ENCODE results near the gene PCDHGB7.
"Not testable (repeated sequence)": the region's sequence is repeated elsewhere in the genome, so short reads cannot be mapped to it uniquely, and the experiment has no call there.

The PCDHGB7 gene

GRCh38 chr5:141397756-141398551 is 19.5 kb upstream of the PCDHGB7 start, which contains the start of gene PCDHGB5:
PCDHGB5 (plus strand) TSS chr5:141397947; CDS start chr5:141398128, 181 bp downstream.
- DNase-seq: peak; percentile 41

- no peak for DNase-seq
Measured at GRCh38 chr5:141398608-141399007, 18.9 kb upstream of the PCDHGB7 start.

GRCh38 chr5:141399555-141400258 is 17.8 kb upstream of the PCDHGB7 start:
- DNase-seq: no peak

GRCh38 chr5:141402553-141403243 is 14.8 kb upstream of the PCDHGB7 start, which contains the start of gene PCDHGA9:
PCDHGA9 (plus strand) TSS chr5:141402778; CDS start chr5:141402953, 175 bp downstream.
- no peak for DNase-seq

- DNase-seq: no peak
Measured at GRCh38 chr5:141403387-141403786, 14.1 kb upstream of the PCDHGB7 start.

- DNase-seq: peak; percentile 31
Measured at GRCh38 chr5:141407790-141408505, 9.5 kb upstream of the PCDHGB7 start, which contains the start of gene PCDHGB6. PCDHGB6 (plus strand) TSS chr5:141408021; CDS start chr5:141408203, 182 bp downstream.

- no peak for DNase-seq
Measured at GRCh38 chr5:141409598-141410306, 7.7 kb upstream of the PCDHGB7 start.

GRCh38 chr5:141411575-141411974 is 5.9 kb upstream of the PCDHGB7 start:
- DNase-seq: no peak

GRCh38 chr5:141412854-141413539 is 4.5 kb upstream of the PCDHGB7 start, which contains the start of gene PCDHGA10:
PCDHGA10 (plus strand) TSS chr5:141412987; CDS start chr5:141413176, 189 bp downstream.
- DNase-seq: peak; percentile 61

GRCh38 chr5:141413540-141414069 is 3.9 kb upstream of the PCDHGB7 start:
- no peak for DNase-seq

GRCh38 chr5:141414548-141415274 is 2.8 kb upstream of the PCDHGB7 start:
- DNase-seq: not testable (repeated sequence)

GRCh38 chr5:141415275-141415618 is 2.2 kb upstream of the PCDHGB7 start:
- DNase-seq: not testable (repeated sequence)

GRCh38 chr5:141419074-141419880 is 1.8 kb downstream of the PCDHGB7 start:
- no peak for DNase-seq

GRCh38 chr5:141420855-141421488 is 3.5 kb downstream of the PCDHGB7 start, which contains the start of gene PCDHGA11:
PCDHGA11 (plus strand) TSS chr5:141421051; CDS start chr5:141421228, 177 bp downstream.
- DNase-seq: peak; percentile 37

GRCh38 chr5:141421489-141421855 is 4.0 kb downstream of the PCDHGB7 start:
- DNase-seq: no peak

- DNase-seq: no peak
Measured at GRCh38 chr5:141422742-141423291, 5.3 kb downstream of the PCDHGB7 start.

- no peak for DNase-seq
Measured at GRCh38 chr5:141427783-141428426, 10.4 kb downstream of the PCDHGB7 start.
